Keratinocyte (primary cell): ENCODE results near the gene UPK3BL2. TPM values are rescaled to one million over a fixed set of nuclear protein-coding genes. Genes with fewer than 3 reads are reported as not detected.
"Not testable (repeated sequence)": the region's sequence is repeated elsewhere in the genome, so short reads cannot be mapped to it uniquely, and the experiment has no call there.

ENCODE experiments used
- DNase-seq: peaks from one replicate; pipeline ENCODE4 v3.0.0-alpha.2; 2011; ENCODE audit warnings: low read depth, missing footprints, low spot score
- FAIRE-seq: peaks from 2 replicates; lab custom pipeline; 2011; peaks lifted over from hg19 to GRCh38; lab: Jason Lieb, UNC
- H2AFZ ChIP-seq: 2 replicates; pipeline ENCODE4 v1.6.0; 2012; ENCODE audit warnings: low read length, control low read depth, inconsistent platforms; ENCODE audit not compliant: control insufficient read depth
- H3K27ac ChIP-seq: 2 replicates; pipeline ENCODE4 v1.5.1; 2011; ENCODE audit warnings: low read length; ENCODE audit not compliant: control insufficient read depth, insufficient read depth
- H3K27me3 ChIP-seq: 3 replicates; pipeline ENCODE4 v1.6.0; 2011; ENCODE audit warnings: low read length; ENCODE audit not compliant: control insufficient read depth, insufficient read depth; ENCODE audit errors: extremely low read depth
- H3K36me3 ChIP-seq, 2 experiments: 2 replicates in 1 of 2; 3 replicates in 1 of 2; pipeline ENCODE4 v1.5.1; 2011; ENCODE audit warnings: low read length in 2 of 2, mild to moderate bottlenecking in 1 of 2; ENCODE audit not compliant: control insufficient read depth in 2 of 2, insufficient read depth in 2 of 2; ENCODE audit errors: extremely low read depth in 1 of 2
- H3K4me1 ChIP-seq: 3 replicates; pipeline ENCODE4 v1.5.1; 2011; ENCODE audit warnings: low read length; ENCODE audit not compliant: control insufficient read depth, insufficient read depth; ENCODE audit errors: extremely low read depth
- H3K4me2 ChIP-seq: 3 replicates; pipeline ENCODE4 v1.6.0; 2011; ENCODE audit warnings: low read depth, low read length; ENCODE audit not compliant: control insufficient read depth, insufficient read depth; ENCODE audit errors: extremely low read depth
- H3K4me3 ChIP-seq, 3 experiments: fragments of 200-600 bp in 1 of 3; sonication (generic) in 1 of 3; 2 replicates in 2 of 3; 3 replicates in 1 of 3; pipeline ENCODE4 v1.5.1; 2011 to 2016; ENCODE audit warnings: low read length in 3 of 3, mild to moderate bottlenecking in 3 of 3, control low read depth in 2 of 3, inconsistent platforms in 1 of 3, low read depth in 1 of 3, mixed read lengths in 1 of 3, mixed run types in 1 of 3, moderate library complexity in 1 of 3; ENCODE audit not compliant: control insufficient read depth in 2 of 3, insufficient read depth in 2 of 3; ENCODE audit errors: extremely low read depth in 1 of 3
- H3K79me2 ChIP-seq: 2 replicates; pipeline ENCODE4 v1.6.0; 2012; ENCODE audit warnings: low read length; ENCODE audit not compliant: control insufficient read depth, insufficient read depth
- H3K9ac ChIP-seq: 3 replicates; pipeline ENCODE4 v1.6.0; 2011; ENCODE audit warnings: low read length; ENCODE audit not compliant: control insufficient read depth, insufficient read depth; ENCODE audit errors: extremely low read depth
- H3K9me1 ChIP-seq: 3 replicates; pipeline ENCODE4 v1.6.0; 2011; ENCODE audit warnings: low read length; ENCODE audit not compliant: control insufficient read depth, insufficient read depth; ENCODE audit errors: extremely low read depth
- H3K9me3 ChIP-seq: 2 replicates; pipeline ENCODE4 v1.5.1; 2012; ENCODE audit warnings: low read depth, low read length; ENCODE audit not compliant: control insufficient read depth
- H4K20me1 ChIP-seq: 3 replicates; pipeline ENCODE4 v1.6.0; 2011; ENCODE audit warnings: low read length; ENCODE audit not compliant: control insufficient read depth, insufficient read depth; ENCODE audit errors: extremely low read depth
- dilution Hi-C: fragments of 300-500 bp; cut with MboI; formaldehyde crosslinking; loops from one replicate; pipeline ENCODE4 v1.7.0; 2020; ENCODE audit warnings: low sequenced_read_pairs; ENCODE audit not compliant: extremely low pct_ligation_motif_present
- polyA plus RNA-seq, 5 experiments: library from polyadenylated mRNA; depleted of rRNA in 3 of 5; stranded (reverse) in 3 of 5; stranded (forward) in 1 of 5; unstranded in 1 of 5; fragments of >200 nt; gene quantifications; 1 replicate in 1 of 5; 2 replicates in 3 of 5; 3 replicates in 1 of 5; pipeline versions ENCODE4 v1.2.1 to v1.2.3, GENCODE V29; 2011 to 2012; ENCODE audit warnings: missing spikeins in 2 of 5, low read depth in 1 of 5, low replicate concordance in 1 of 5

The UPK3BL2 gene
- polyA plus RNA-seq, 1 donor (not counting 4 experiments of a cell fraction or from before 2014, with no cell fraction given) = 6.3 TPM

- H3K4me1 ChIP-seq, H3K27ac ChIP-seq, H3K36me3 ChIP-seq, H2AFZ ChIP-seq, H3K4me2 ChIP-seq, DNase-seq, FAIRE-seq, H3K79me2 ChIP-seq, H3K4me3 ChIP-seq, H3K9me1 ChIP-seq, dilution Hi-C loops, H4K20me1 ChIP-seq, H3K9me3 ChIP-seq, H3K9ac ChIP-seq, H3K27me3 ChIP-seq: not testable (repeated sequence)
Measured at GRCh38 chr7:102524803-102525202, 18.7 kb downstream of the UPK3BL2 start.

- H3K4me1 ChIP-seq, DNase-seq, H3K27me3 ChIP-seq, H4K20me1 ChIP-seq, H3K27ac ChIP-seq, H3K9me3 ChIP-seq, H2AFZ ChIP-seq, H3K9ac ChIP-seq, H3K4me3 ChIP-seq, H3K79me2 ChIP-seq, FAIRE-seq, H3K4me2 ChIP-seq, dilution Hi-C loops, H3K36me3 ChIP-seq, H3K9me1 ChIP-seq: not testable (repeated sequence)
Measured at GRCh38 chr7:102520797-102521196, 22.7 kb downstream of the UPK3BL2 start.

GRCh38 chr7:102517550-102518147 is 25.8 kb downstream of the UPK3BL2 start, which contains the start of gene RASA4B:
Gene RASA4B, minus strand, starts transcription at chr7:102517777. Its CDS starts 67 bp downstream, at chr7:102517710.
- H2AFZ ChIP-seq, H3K9ac ChIP-seq, H3K4me1 ChIP-seq, H3K4me2 ChIP-seq, H3K4me3 ChIP-seq, DNase-seq, H3K36me3 ChIP-seq, dilution Hi-C loops, FAIRE-seq, H3K9me1 ChIP-seq, H3K27me3 ChIP-seq, H3K27ac ChIP-seq, H3K79me2 ChIP-seq, H4K20me1 ChIP-seq, H3K9me3 ChIP-seq: not testable (repeated sequence)

- H3K9me1 ChIP-seq, H3K9me3 ChIP-seq, H3K4me1 ChIP-seq, H3K79me2 ChIP-seq, H3K27me3 ChIP-seq, DNase-seq, H3K4me3 ChIP-seq, H4K20me1 ChIP-seq, dilution Hi-C loops, H3K9ac ChIP-seq, H2AFZ ChIP-seq, H3K36me3 ChIP-seq, H3K27ac ChIP-seq, FAIRE-seq, H3K4me2 ChIP-seq: not testable (repeated sequence)
Measured at GRCh38 chr7:102516951-102517350, 26.5 kb downstream of the UPK3BL2 start.

GRCh38 chr7:102515889-102516288 is 27.6 kb downstream of the UPK3BL2 start:
- dilution Hi-C loops, H3K4me2 ChIP-seq, H3K9ac ChIP-seq, H3K4me3 ChIP-seq, H3K36me3 ChIP-seq, H3K4me1 ChIP-seq, H3K79me2 ChIP-seq, H2AFZ ChIP-seq, H3K9me1 ChIP-seq, FAIRE-seq, DNase-seq, H4K20me1 ChIP-seq, H3K9me3 ChIP-seq, H3K27ac ChIP-seq, H3K27me3 ChIP-seq: not testable (repeated sequence)
